Endothelial cell (in vitro differentiated cells): Measurements from ENCODE around the gene DOCK4. TPM values are rescaled to one million over a fixed set of nuclear protein-coding genes. Genes with fewer than 3 reads are reported as not detected.

ENCODE experiments used
- DNase-seq: peaks from one replicate; pipeline ENCODE4 v3.0.0; 2021; ENCODE audit warnings: low spot score
- H3K27ac Mint-ChIP-seq: one replicate; pipeline ENCODE4 v1.8.0; 2021; ENCODE audit warnings: mixed read lengths, inconsistent platforms; ENCODE audit not compliant: unreplicated experiment
- H3K27me3 Mint-ChIP-seq: one replicate; pipeline ENCODE4 v1.8.0; 2021; ENCODE audit warnings: mild to moderate bottlenecking, moderate library complexity, mixed read lengths, inconsistent platforms; ENCODE audit not compliant: unreplicated experiment
- H3K36me3 Mint-ChIP-seq: one replicate; pipeline ENCODE4 v1.8.0; 2021; ENCODE audit warnings: mild to moderate bottlenecking, low read depth, mixed read lengths, inconsistent platforms; ENCODE audit not compliant: unreplicated experiment
- H3K4me1 Mint-ChIP-seq: one replicate; pipeline ENCODE4 v1.8.0; 2021; ENCODE audit warnings: mild to moderate bottlenecking, mixed read lengths, inconsistent platforms; ENCODE audit not compliant: unreplicated experiment
- H3K4me3 Mint-ChIP-seq: one replicate; pipeline ENCODE4 v1.8.0; 2021; ENCODE audit warnings: mild to moderate bottlenecking, mixed read lengths, inconsistent platforms; ENCODE audit not compliant: unreplicated experiment
- H3K9me3 Mint-ChIP-seq: one replicate; pipeline ENCODE4 v1.8.0; 2021; ENCODE audit warnings: mixed read lengths, inconsistent platforms; ENCODE audit not compliant: unreplicated experiment
- total RNA-seq: library from RNA; stranded (reverse); fragmentation: NEBNext Ultra II Directional; extraction: Animal tissue kit (Norgen Biotek cat#: 25700); gene quantifications from one replicate; pipeline ENCODE4 v1.2.1, GENCODE V29; 2021; ENCODE audit not compliant: unreplicated experiment
- TF ChIP-seq, protein P1 (sequence below): fragments of 200-600 bp; sonication (generic); IDR thresholded peaks from one replicate; pipeline ENCODE4 v1.5.0; 2021; ENCODE audit warnings: antibody characterized with exemption; ENCODE audit not compliant: unreplicated experiment

The DOCK4 gene
- total RNA-seq, 1 donor from 2014 or later = 99.2 TPM

DNA sequence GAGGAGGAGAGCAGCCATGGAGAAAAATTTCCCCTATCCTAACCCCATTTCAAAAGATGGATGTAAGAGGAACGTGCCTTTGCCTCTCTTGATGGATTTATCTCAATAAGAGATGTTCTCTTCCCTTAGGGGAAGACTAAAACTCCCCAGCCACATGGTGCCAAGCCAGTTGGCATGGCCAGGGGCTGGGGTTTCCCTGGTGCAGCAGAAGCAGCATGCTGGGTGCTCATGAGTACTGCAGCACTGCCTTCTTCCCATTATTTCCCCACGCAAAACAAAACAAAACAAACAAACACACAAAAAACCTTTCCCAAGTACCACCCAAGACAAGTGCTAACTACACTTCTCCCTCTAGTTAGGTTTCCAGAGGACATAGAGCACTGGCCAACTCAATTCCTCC, 97.2 kb downstream of the DOCK4 start:
- peak overlapping the region; percentile 33 for H3K27ac Mint-ChIP-seq
- no peak for DNase-seq
- no peak overlapping the region for H3K4me3 Mint-ChIP-seq
- peaks cover 57% of the 10 kb centered on the region for H3K4me1 Mint-ChIP-seq
- H3K27me3 Mint-ChIP-seq = no peaks in the 10 kb centered on the region
- TF ChIP-seq, protein P1, sequence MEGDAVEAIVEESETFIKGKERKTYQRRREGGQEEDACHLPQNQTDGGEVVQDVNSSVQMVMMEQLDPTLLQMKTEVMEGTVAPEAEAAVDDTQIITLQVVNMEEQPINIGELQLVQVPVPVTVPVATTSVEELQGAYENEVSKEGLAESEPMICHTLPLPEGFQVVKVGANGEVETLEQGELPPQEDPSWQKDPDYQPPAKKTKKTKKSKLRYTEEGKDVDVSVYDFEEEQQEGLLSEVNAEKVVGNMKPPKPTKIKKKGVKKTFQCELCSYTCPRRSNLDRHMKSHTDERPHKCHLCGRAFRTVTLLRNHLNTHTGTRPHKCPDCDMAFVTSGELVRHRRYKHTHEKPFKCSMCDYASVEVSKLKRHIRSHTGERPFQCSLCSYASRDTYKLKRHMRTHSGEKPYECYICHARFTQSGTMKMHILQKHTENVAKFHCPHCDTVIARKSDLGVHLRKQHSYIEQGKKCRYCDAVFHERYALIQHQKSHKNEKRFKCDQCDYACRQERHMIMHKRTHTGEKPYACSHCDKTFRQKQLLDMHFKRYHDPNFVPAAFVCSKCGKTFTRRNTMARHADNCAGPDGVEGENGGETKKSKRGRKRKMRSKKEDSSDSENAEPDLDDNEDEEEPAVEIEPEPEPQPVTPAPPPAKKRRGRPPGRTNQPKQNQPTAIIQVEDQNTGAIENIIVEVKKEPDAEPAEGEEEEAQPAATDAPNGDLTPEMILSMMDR = no peak
- no peaks in the 10 kb centered on the region for H3K9me3 Mint-ChIP-seq
- H3K36me3 Mint-ChIP-seq = peaks cover 12% of the 10 kb centered on the region

DNA sequence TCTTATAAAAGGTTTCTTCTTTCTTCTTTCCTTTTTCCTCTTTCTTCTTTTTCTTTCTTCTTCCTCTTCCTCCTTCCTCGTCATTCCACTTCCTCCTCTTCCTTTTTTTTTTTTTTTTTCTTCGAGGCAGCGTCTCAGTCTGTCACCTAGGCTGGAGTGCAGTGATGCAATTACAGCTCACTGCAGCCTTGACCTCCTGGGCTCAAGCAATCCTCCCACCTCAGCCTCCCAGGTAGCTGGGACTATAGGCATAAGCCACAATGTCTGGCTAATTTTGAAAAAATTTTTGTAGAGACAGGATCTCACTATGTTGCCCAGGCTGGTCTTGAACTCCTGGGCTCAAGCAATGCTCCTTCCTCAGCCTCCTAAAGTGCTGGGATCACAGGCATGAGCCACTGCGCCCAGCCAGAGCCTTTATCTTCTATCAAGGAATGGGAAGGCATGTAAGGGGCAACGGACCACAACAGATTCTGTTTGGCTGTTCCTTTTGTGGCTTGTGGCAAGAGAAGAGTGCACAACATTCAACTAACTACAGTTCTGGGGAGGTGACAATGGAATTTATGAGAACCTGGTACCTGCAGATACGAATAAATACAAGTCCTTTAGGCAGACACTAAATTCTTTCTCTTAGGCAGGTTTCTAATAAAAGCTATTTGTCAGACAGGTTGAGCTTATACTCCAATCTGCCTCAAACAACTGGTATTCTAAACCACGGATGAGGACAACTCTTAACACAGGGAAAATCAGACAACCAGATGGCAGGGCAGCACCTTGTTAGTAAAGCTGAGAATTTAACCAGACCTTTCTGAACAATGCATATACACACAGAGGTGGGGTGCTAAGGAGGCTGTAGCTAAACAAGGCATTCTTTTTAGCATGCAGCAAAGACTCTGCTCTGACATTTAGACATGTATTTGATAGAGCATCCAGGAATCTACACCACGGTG, 100.3 kb downstream of the DOCK4 start:
- Mint-ChIP-seq H3K4me1 (peaks cover 61% of the 10 kb centered on the region), H3K9me3 (no peaks in the 10 kb centered on the region), H3K27ac (peak overlapping the region; percentile 40), H3K27me3 (peaks cover 3% of the 10 kb centered on the region), H3K4me3 (no peak overlapping the region), H3K36me3 (no peaks in the 10 kb centered on the region)
- TF ChIP-seq, protein P1 = no peak
- DNase-seq = no peak

DNA sequence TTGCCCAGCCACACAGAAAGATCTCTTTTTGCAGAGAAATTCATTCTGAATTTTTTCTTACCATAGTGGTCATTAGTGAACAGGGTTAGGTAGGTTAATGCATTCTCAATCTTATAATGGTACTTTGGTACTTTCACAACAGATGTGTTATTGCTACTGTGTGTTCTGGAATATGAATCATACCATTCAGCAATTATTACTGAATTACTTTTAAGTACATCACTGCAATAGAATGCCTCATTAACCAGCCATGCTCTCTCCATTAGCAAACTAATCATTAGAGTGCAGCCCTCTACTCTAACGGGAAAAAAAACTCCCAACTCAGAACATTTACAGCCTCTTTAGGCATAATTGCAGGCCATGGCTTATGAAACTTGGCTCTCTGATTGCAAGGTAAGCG, 102.1 kb downstream of the DOCK4 start:
- H3K4me3 Mint-ChIP-seq = no peak overlapping the region
- no peaks in the 10 kb centered on the region for H3K36me3 Mint-ChIP-seq
- peaks cover 62% of the 10 kb centered on the region for H3K4me1 Mint-ChIP-seq
- TF ChIP-seq, protein P1 = no peak
- no peaks in the 10 kb centered on the region for H3K9me3 Mint-ChIP-seq
- peaks cover 3% of the 10 kb centered on the region for H3K27me3 Mint-ChIP-seq
- H3K27ac Mint-ChIP-seq = peak overlapping the region; percentile 64
- DNase-seq = no peak

DNA sequence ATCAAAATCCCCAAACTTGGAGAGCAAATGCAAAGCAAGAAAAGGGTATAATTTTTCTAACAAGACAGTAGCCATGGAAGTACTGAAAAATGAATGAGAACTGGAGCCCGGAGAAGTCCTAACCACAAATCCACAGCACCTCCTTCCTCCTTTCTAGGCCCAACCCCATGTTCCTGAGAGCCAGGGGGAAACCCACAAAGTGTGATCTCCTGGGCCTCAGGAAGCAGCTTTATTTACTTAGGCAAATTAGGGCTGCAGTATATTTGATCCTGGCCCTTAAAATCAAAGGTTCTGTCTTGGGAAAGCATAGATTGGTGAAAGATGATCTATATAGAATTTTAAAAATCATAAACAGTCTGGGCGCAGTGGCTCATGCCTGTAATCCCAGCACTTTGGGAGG, 103.0 kb downstream of the DOCK4 start:
- Mint-ChIP-seq H3K4me3 (no peak overlapping the region), H3K36me3 (no peaks in the 10 kb centered on the region), H3K4me1 (peaks cover 56% of the 10 kb centered on the region), H3K27ac (peak overlapping the region; percentile 70), H3K9me3 (no peaks in the 10 kb centered on the region), H3K27me3 (peaks cover 3% of the 10 kb centered on the region)
- TF ChIP-seq, protein P1 = no peak
- no peak for DNase-seq

DNA sequence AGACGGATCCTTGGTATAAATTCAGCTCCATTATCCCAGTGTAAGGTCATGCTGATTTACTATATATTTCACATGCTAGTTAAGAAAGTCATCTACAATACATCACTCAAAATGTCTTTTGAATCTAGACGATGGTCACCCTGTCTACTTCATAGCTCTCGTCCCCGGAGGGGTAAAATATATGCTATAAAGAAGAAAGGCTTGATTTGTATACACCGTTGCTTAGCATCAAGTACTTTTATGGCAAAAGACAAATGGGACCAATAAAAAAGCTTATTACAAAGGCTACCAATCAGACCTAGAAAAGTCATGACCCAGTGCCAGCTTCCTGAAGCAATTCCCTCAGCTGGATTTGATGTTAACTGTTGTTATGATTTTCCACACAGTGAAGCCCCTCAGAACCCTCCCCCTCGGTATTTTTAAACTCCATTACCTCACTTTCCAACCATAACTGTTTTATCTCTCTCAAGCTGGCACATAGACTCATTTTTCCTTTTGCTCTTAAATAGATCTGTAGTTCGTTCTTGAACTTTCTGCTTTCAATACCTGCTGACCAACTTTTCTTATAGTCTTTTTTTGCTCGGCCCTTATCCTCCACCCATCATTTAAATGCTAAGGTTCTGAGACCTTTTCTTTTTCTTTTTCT, 104.9 kb downstream of the DOCK4 start:
- DNase-seq = no peak
- Mint-ChIP-seq H3K27ac (peak overlapping the region; percentile 74), H3K4me1 (peaks cover 49% of the 10 kb centered on the region), H3K4me3 (no peak overlapping the region), H3K9me3 (no peaks in the 10 kb centered on the region), H3K27me3 (peaks cover 5% of the 10 kb centered on the region), H3K36me3 (no peaks in the 10 kb centered on the region)
- TF ChIP-seq, protein P1 = no peak
